ENCODE data around the gene MTMR1.

DNA sequence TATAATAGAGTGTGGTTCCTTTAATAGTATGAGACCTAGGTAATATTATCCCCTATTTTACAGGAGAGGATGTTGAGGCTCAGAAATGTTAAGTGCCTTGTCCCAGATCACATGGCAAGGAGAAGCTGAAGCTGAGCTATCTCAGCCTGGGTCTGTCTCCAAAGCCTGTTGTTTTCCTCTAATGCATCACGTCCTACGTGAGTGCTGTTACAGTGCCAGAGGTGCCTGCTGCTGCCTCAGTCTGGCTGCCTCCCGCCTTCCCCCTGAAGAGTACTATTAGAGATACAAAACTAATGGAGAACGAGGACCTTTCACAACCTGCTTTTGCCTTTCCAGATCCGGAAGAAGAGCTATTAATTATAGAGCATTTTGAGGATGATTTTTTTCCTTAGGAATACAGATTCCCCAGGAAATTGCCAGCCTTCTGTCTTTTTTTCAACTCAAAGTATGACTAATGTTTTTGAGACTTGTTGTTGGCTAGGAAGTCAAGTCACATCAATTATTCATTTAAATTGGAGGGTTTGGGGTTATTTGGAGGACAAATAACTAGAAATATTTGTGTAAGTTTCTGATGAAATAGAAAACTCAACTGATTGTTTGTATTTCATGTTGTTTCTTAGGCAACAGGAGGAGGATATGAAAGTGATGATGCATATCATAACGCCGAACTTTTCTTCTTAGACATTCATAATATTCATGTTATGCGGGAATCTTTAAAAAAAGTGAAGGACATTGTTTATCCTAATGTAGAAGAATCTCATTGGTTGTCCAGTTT is 43.9 kb upstream of the MTMR1 start:
- TF ChIP-seq, protein P1, sequence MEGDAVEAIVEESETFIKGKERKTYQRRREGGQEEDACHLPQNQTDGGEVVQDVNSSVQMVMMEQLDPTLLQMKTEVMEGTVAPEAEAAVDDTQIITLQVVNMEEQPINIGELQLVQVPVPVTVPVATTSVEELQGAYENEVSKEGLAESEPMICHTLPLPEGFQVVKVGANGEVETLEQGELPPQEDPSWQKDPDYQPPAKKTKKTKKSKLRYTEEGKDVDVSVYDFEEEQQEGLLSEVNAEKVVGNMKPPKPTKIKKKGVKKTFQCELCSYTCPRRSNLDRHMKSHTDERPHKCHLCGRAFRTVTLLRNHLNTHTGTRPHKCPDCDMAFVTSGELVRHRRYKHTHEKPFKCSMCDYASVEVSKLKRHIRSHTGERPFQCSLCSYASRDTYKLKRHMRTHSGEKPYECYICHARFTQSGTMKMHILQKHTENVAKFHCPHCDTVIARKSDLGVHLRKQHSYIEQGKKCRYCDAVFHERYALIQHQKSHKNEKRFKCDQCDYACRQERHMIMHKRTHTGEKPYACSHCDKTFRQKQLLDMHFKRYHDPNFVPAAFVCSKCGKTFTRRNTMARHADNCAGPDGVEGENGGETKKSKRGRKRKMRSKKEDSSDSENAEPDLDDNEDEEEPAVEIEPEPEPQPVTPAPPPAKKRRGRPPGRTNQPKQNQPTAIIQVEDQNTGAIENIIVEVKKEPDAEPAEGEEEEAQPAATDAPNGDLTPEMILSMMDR (IDR thresholded peaks at IDR 0.05), result no peak
- TF ChIP-seq EP300 (IDR thresholded peaks at IDR 0.05), result no peak
- no peak for TF ChIP-seq POLR2A (IDR thresholded peaks at IDR 0.05)

Data from tibial nerve (tissue), 4 donors.